GM10248 (cell line): ENCODE data around the gene ARHGDIA.

Source experiments
- CTCF ChIA-PET: fragments of 300-600 bp; sonication (Branson Sonifier 250); formaldehyde crosslinking; extraction: SDS; loops from one replicate; lab custom pipeline; 2021; ENCODE audit warnings: antibody characterized with exemption; lab: Yijun Ruan, JAX
- POLR2A ChIA-PET: fragments of 350-650 bp; sonication (Branson Sonifier 250); formaldehyde crosslinking; extraction: SDS; loops from one replicate; lab custom pipeline; 2020; ENCODE audit warnings: antibody characterized with exemption; lab: Yijun Ruan, JAX
- DNase-seq: peaks from one replicate; pipeline ENCODE4 v3.0.0; 2012; ENCODE audit errors: extremely low spot score
- CTCF ChIP-seq: IDR thresholded peaks from 2 replicates; pipeline ENCODE4 v1.5.1; 2012; ENCODE audit warnings: mild to moderate bottlenecking, low read depth; ENCODE audit errors: extremely low read depth, missing control alignments, control extremely low read depth

The ARHGDIA gene

GRCh38 chr17:81866440-81867169 is 4.5 kb downstream of the ARHGDIA start:
- ChIA-PET CTCF (no interaction called here), POLR2A (interaction anchor here (0.6 to 1.5 kb wide), 4 partner anchors 14 to 457 kb away, joined by 3 to 4 read pairs (median 3); no protein-coding TSS in a partner anchor)
- no peak for TF ChIP-seq CTCF
- no peak for DNase-seq

GRCh38 chr17:81865733-81866439 is 5.3 kb downstream of the ARHGDIA start:
- POLR2A ChIA-PET = interaction anchor here (0.6 to 1.5 kb wide), 4 partner anchors 9 to 28 kb away, joined by 3 to 4 read pairs (median 4); no protein-coding TSS in a partner anchor
- CTCF ChIA-PET = no interaction called here

GRCh38 chr17:81865358-81865732 is 5.8 kb downstream of the ARHGDIA start:
- TF ChIP-seq CTCF = no peak
- DNase-seq = no peak
- ChIA-PET POLR2A (interaction anchor here (0.8 to 1.3 kb wide), 2 partner anchors 9 to 13 kb away, joined by 4 read pairs; no protein-coding TSS in a partner anchor), CTCF (no interaction called here)

More at GRCh38 chr17:81865733-81866439, 5.3 kb downstream of the ARHGDIA start:
- TF ChIP-seq CTCF = no peak
- DNase-seq = no peak

- POLR2A ChIA-PET = no interaction called here
- DNase-seq = no peak
- CTCF ChIA-PET = interaction anchor here (0.9 kb wide), 1 partner anchor 31 kb away, joined by 3 read pairs; the partner anchor contains the start of gene MCRIP1
Measured at GRCh38 chr17:81863833-81864768, 7.0 kb downstream of the ARHGDIA start.

GRCh38 chr17:81863123-81863675 is 7.9 kb downstream of the ARHGDIA start:
- ChIA-PET POLR2A (interaction anchor here (0.5 kb wide), 1 partner anchor 18 kb away, joined by 5 read pairs; no protein-coding TSS in a partner anchor), CTCF (interaction anchor here (0.9 kb wide), 1 partner anchor 30 kb away, joined by 3 read pairs; the partner anchor contains the start of gene MCRIP1)
- no peak for DNase-seq
- TF ChIP-seq CTCF = no peak

More at GRCh38 chr17:81863833-81864768, 7.0 kb downstream of the ARHGDIA start:
- no peak for TF ChIP-seq CTCF
